K562 (cell line): ENCODE results near the gene SKP2. TPM values are rescaled to one million over a fixed set of nuclear protein-coding genes. Genes with fewer than 3 reads are reported as not detected.

Experiments used
- BCL6 ChIP-seq: fragments of 250-450 bp; sonication (Bioruptor Pico); IDR thresholded peaks from 2 replicates; pipeline ENCODE4 v1.4.0; 2020
- CBX1 ChIP-seq: sonication (generic); IDR thresholded peaks from 2 replicates; pipeline ENCODE4 v1.6.1; 2016; ENCODE audit warnings: antibody characterized with exemption, low read depth, mild to moderate bottlenecking
- CHCHD3 ChIP-seq: fragments of 250-450 bp; sonication (Bioruptor Pico); IDR thresholded peaks from 2 replicates; pipeline ENCODE4 v2.1.2; 2022; ENCODE audit warnings: mild to moderate bottlenecking
- CHD2 ChIP-seq: IDR thresholded peaks from 2 replicates; pipeline ENCODE4 v1.6.1; 2011; ENCODE audit warnings: low read depth, low read length
- CREBBP ChIP-seq: IDR thresholded peaks from one replicate; pipeline ENCODE4 v1.6.1; 2012; ENCODE audit warnings: low read depth, mild to moderate bottlenecking, control low read depth, inconsistent platforms, low read length
- HNRNPL ChIP-seq: fragments of 200-400 bp; formaldehyde crosslinking; IDR thresholded peaks from 2 replicates; pipeline ENCODE4 v1.6.1; 2017; ENCODE audit warnings: low read depth, mild to moderate bottlenecking, low read length
- ILF3 ChIP-seq: fragments of 450-650 bp; IDR thresholded peaks from 2 replicates; pipeline ENCODE4 v1.6.1; 2018; ENCODE audit warnings: antibody characterized with exemption, mild to moderate bottlenecking, moderate library complexity, borderline replicate concordance
- JUNB ChIP-seq: fragments of 450-650 bp; formaldehyde crosslinking; conservative IDR thresholded peaks from 2 replicates; pipeline ENCODE4 v1.4.0; 2020; ENCODE audit warnings: mild to moderate bottlenecking
- NCOA2 ChIP-seq, 2 experiments: fragments of 450-650 bp; IDR thresholded peaks; 2 replicates each; pipeline ENCODE4 v1.6.1; 2018; ENCODE audit warnings: mild to moderate bottlenecking in 2 of 2, moderate library complexity in 1 of 2; ENCODE audit not compliant: partially characterized antibody in 2 of 2
- NCOA4 ChIP-seq: fragments of 450-650 bp; IDR thresholded peaks from 2 replicates; pipeline ENCODE4 v1.6.1; 2018; ENCODE audit warnings: mild to moderate bottlenecking; ENCODE audit not compliant: partially characterized antibody
- POU5F1 ChIP-seq: fragments of 150-350 bp; IDR thresholded peaks from 2 replicates; pipeline ENCODE4 v1.6.1; 2014; ENCODE audit warnings: borderline replicate concordance, low read length, low read depth, mild to moderate bottlenecking; ENCODE audit not compliant: partially characterized antibody
- RBFOX2 ChIP-seq: fragments of 200-400 bp; formaldehyde crosslinking; IDR thresholded peaks from 2 replicates; pipeline ENCODE4 v1.6.1; 2017; ENCODE audit warnings: low read depth, mild to moderate bottlenecking, low read length, moderate library complexity
- RFX1 ChIP-seq: fragments of 450-650 bp; IDR thresholded peaks from 2 replicates; pipeline ENCODE4 v1.6.1; 2016; ENCODE audit warnings: mild to moderate bottlenecking, moderate library complexity
- SIRT6 ChIP-seq: IDR thresholded peaks from one replicate; pipeline ENCODE4 v1.6.1; 2012; ENCODE audit warnings: low read depth, mild to moderate bottlenecking, control low read depth, inconsistent platforms, low read length, moderate library complexity
- ZFPM2 ChIP-seq: fragments of 250-450 bp; sonication (Bioruptor Pico); IDR thresholded peaks from 2 replicates; pipeline ENCODE4 v1.5.1; 2022; ENCODE audit warnings: mild to moderate bottlenecking
- ZNF780A ChIP-seq: fragments of 250-450 bp; sonication (Bioruptor Pico); IDR thresholded peaks from 2 replicates; pipeline ENCODE4 v1.5.0; 2021; ENCODE audit warnings: mild to moderate bottlenecking
- polyA plus RNA-seq, 8 experiments: library from polyadenylated mRNA; depleted of rRNA in 4 of 8; stranded (reverse) in 5 of 8; unstranded in 3 of 8; fragments of >200 nt; fragmentation: Nextera tagmentation in 2 of 8; fragmentation: Illumina TruSeq in 1 of 8; extraction: Ambion mirVana in 2 of 8; extraction: Trizol in 1 of 8; gene quantifications; 2 replicates each; pipeline versions ENCODE4 v1.2.1 to v1.2.3, GENCODE V29; 2011 to 2014; ENCODE audit warnings: inconsistent platforms in 1 of 8, missing spikeins in 1 of 8
- total RNA-seq, 7 experiments: library from RNA; depleted of rRNA in 6 of 7; stranded (reverse); fragments of >200 nt in 6 of 7; fragmentation: Illumina TruSeq in 2 of 7; extraction: Trizol in 2 of 7; gene quantifications; 2 replicates each; pipeline versions ENCODE4 v1.2.1 to v1.2.3, GENCODE V29; 2011 to 2021; ENCODE audit warnings: low replicate concordance in 1 of 7
- TF ChIP-seq, protein P1 (sequence below): sonication (generic); formaldehyde crosslinking; IDR thresholded peaks from 2 replicates; pipeline ENCODE4 v1.8.0; 2023; ENCODE audit warnings: mild to moderate bottlenecking, missing genetic modification reagents
- TF ChIP-seq, protein P2 (sequence below): IDR thresholded peaks from 3 replicates; pipeline ENCODE4 v1.6.1; 2011; ENCODE audit warnings: borderline replicate concordance, mild to moderate bottlenecking; ENCODE audit not compliant: insufficient read length, insufficient read depth
- TF ChIP-seq, protein P3 (sequence below): fragments of 250-450 bp; sonication (Bioruptor Pico); IDR thresholded peaks from 2 replicates; pipeline ENCODE4 v1.9.0; 2021; ENCODE audit warnings: mild to moderate bottlenecking
- TF ChIP-seq, protein P4 (sequence below), 2 experiments: fragments of 450-650 bp; IDR thresholded peaks; 2 replicates each; pipeline ENCODE4 v1.6.1; 2016; ENCODE audit warnings: mild to moderate bottlenecking in 2 of 2, borderline replicate concordance in 1 of 2, low read depth in 1 of 2, moderate library complexity in 1 of 2

The SKP2 gene
- total and polyA plus RNA-seq, 9 of the 15 experiments (the other 6 are each of a cell fraction or from before 2014, with no cell fraction given) = 30.0 to 97.5 (median 80.8) TPM

DNA sequence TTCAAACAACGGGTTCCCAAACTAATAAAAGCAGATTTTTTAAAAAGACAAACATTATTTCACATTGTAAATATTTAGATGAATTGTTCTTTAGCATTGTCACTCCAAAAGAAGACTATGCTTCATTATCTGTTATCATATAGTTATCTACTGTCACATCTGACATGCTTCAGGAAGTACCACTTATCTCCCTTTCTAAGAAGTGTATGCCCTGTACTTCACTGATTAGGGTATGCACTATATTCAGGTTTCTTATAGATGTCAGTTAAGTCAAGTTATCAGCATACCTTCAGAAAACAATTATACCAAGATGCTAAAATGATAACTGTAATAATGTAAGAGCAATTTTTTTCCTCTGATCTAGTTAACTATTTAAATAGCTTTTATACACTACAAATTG is 40.7 kb upstream of the SKP2 start (continued):
- no peak for TF ChIP-seq JUNB
- no peak for TF ChIP-seq HNRNPL
- TF ChIP-seq POU5F1 = no peak
- TF ChIP-seq, protein P1, sequence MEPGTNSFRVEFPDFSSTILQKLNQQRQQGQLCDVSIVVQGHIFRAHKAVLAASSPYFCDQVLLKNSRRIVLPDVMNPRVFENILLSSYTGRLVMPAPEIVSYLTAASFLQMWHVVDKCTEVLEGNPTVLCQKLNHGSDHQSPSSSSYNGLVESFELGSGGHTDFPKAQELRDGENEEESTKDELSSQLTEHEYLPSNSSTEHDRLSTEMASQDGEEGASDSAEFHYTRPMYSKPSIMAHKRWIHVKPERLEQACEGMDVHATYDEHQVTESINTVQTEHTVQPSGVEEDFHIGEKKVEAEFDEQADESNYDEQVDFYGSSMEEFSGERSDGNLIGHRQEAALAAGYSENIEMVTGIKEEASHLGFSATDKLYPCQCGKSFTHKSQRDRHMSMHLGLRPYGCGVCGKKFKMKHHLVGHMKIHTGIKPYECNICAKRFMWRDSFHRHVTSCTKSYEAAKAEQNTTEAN (CRISPR knock-in tag) = no peak
- TF ChIP-seq, protein P2, sequence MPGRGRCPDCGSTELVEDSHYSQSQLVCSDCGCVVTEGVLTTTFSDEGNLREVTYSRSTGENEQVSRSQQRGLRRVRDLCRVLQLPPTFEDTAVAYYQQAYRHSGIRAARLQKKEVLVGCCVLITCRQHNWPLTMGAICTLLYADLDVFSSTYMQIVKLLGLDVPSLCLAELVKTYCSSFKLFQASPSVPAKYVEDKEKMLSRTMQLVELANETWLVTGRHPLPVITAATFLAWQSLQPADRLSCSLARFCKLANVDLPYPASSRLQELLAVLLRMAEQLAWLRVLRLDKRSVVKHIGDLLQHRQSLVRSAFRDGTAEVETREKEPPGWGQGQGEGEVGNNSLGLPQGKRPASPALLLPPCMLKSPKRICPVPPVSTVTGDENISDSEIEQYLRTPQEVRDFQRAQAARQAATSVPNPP = no peak
- TF ChIP-seq CHCHD3 (CRISPR knock-in tag) = no peak
- TF ChIP-seq CREBBP = no peak
- no peak for TF ChIP-seq CBX1
- TF ChIP-seq SIRT6 = no peak
- no peak for TF ChIP-seq BCL6 (CRISPR knock-in tag)
- no peak for TF ChIP-seq RFX1
- TF ChIP-seq, protein P3, sequence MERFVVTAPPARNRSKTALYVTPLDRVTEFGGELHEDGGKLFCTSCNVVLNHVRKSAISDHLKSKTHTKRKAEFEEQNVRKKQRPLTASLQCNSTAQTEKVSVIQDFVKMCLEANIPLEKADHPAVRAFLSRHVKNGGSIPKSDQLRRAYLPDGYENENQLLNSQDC (CRISPR knock-in tag) = no peak
- TF ChIP-seq NCOA2 (IDR thresholded peaks at IDR 0.05; ENCODE audit: partially characterized antibody in 2 of 2) = no peak
- TF ChIP-seq, protein P4, sequence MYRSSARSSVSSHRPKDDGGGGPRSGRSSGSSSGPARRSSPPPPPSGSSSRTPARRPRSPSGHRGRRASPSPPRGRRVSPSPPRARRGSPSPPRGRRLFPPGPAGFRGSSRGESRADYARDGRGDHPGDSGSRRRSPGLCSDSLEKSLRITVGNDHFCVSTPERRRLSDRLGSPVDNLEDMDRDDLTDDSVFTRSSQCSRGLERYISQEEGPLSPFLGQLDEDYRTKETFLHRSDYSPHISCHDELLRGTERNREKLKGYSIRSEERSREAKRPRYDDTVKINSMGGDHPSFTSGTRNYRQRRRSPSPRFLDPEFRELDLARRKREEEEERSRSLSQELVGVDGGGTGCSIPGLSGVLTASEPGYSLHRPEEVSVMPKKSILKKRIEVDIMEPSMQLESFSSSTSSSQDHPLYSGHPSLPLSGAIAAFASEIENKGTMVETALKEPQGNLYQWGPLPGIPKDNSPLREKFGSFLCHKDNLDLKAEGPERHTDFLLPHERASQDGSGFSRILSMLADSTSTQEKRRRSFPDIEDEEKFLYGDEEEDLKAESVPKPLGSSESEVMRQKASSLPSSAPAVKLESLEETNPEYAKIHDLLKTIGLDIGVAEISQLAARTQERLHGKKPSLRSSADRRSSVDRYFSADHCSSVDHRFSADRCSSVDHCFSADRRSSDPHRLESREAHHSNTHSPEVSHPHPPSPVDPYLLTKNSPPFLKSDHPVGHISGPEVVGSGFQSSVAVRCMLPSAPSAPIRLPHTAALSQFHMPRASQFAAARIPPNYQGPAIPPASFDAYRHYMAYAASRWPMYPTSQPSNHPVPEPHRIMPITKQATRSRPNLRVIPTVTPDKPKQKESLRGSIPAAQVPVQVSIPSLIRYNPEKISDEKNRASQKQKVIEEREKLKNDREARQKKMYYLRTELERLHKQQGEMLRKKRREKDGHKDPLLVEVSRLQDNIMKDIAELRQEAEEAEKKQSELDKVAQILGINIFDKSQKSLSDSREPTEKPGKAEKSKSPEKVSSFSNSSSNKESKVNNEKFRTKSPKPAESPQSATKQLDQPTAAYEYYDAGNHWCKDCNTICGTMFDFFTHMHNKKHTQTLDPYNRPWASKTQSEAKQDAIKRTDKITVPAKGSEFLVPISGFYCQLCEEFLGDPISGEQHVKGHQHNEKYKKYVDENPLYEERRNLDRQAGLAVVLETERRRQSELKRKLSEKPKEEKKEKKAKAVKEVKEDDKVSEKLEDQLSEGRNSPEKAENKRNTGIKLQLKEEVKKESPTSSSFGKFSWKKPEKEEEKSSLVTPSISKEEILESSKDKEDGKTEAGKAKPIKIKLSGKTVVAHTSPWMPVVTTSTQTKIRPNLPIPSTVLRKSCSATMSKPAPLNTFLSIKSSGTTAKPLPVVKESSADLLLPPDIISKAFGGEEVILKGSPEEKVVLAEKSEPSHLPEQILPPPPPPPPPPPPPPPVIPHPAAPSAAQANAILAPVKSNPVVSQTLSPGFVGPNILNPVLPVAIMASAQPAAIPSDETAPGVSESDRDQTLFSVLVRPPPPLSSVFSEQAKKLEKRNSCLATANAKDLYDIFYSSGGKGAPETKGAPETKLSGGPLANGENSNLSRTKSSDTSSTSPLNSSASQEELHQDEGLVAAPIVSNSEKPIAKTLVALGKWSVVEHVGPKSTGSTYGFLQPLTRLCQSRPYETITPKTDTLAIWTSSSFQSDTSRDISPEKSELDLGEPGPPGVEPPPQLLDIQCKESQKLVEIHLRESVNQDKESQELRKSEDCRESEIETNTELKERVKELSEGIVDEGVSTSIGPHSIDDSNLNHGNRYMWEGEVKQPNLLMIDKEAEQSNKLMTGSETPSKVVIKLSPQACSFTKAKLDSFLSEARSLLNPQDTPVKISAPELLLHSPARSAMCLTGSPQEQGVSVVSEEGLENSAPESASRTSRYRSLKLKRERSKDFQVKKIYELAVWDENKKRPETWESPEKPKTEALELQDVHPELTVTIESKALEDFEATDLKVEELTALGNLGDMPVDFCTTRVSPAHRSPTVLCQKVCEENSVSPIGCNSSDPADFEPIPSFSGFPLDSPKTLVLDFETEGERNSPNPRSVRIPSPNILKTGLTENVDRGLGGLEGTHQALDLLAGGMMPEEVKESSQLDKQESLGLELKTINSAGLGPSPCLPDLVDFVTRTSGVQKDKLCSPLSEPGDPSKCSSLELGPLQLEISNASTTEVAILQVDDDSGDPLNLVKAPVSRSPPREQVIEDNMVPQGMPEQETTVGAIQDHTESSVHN (IDR thresholded peaks at IDR 0.05; ENCODE audit: borderline replicate concordance in 1 of 2, low read depth in 1 of 2) = no peak
- no peak for TF ChIP-seq RBFOX2
- no peak for TF ChIP-seq CHD2
- TF ChIP-seq ZNF780A (CRISPR knock-in tag) = no peak
- no peak for TF ChIP-seq NCOA4
- no peak for TF ChIP-seq ILF3
- no peak for TF ChIP-seq ZFPM2 (CRISPR knock-in tag)
